OCI-LY1 (cell line): Measurements from ENCODE around the gene UTP11.

Experiments used
- H2AFZ ChIP-seq: fragments of 200-600 bp; sonication (generic), shearing (Covaris generic); 2 replicates; pipeline ENCODE4 v1.6.0; 2014; ENCODE audit warnings: antibody characterized with exemption, mild to moderate bottlenecking, low read length
- H3F3A ChIP-seq: fragments of 200-600 bp; sonication (generic), shearing (Covaris generic); 2 replicates; pipeline ENCODE4 v1.6.0; 2014; ENCODE audit warnings: mild to moderate bottlenecking, antibody characterized with exemption, low read length, moderate library complexity; ENCODE audit not compliant: insufficient read depth
- H3K27ac ChIP-seq: fragments of 200-600 bp; sonication (generic); 2 replicates; pipeline ENCODE4 v1.5.1; 2014; ENCODE audit warnings: low read length, mixed run types, mild to moderate bottlenecking, low read depth; ENCODE audit not compliant: poor library complexity, severe bottlenecking
- H3K27me3 ChIP-seq: fragments of 200-600 bp; sonication (generic); 2 replicates; pipeline ENCODE4 v1.6.0; 2014; ENCODE audit warnings: antibody characterized with exemption, mild to moderate bottlenecking, low read length, moderate library complexity; ENCODE audit not compliant: insufficient read depth
- H3K36me3 ChIP-seq: fragments of 200-600 bp; sonication (generic); 2 replicates; pipeline ENCODE4 v1.6.1; 2014; ENCODE audit warnings: mild to moderate bottlenecking, antibody characterized with exemption, low read length, moderate library complexity, mixed read lengths; ENCODE audit not compliant: insufficient read depth
- H3K4me1 ChIP-seq: fragments of 200-600 bp; sonication (generic); 2 replicates; pipeline ENCODE4 v1.5.1; 2014; ENCODE audit warnings: mild to moderate bottlenecking, low read length, moderate library complexity; ENCODE audit not compliant: insufficient read depth, severe bottlenecking
- H3K4me2 ChIP-seq: fragments of 200-600 bp; sonication (generic), shearing (Covaris generic); 2 replicates; pipeline ENCODE4 v1.6.1; 2014; ENCODE audit warnings: low read length
- H3K4me3 ChIP-seq: fragments of 200-600 bp; sonication (generic); 2 replicates; pipeline ENCODE4 v1.5.1; 2014; ENCODE audit warnings: low read length, low read depth, mild to moderate bottlenecking, mixed read lengths; ENCODE audit not compliant: poor library complexity, severe bottlenecking
- H3K79me2 ChIP-seq: fragments of 200-600 bp; shearing (Covaris generic); 2 replicates; pipeline ENCODE4 v1.6.1; 2016; ENCODE audit warnings: mixed run types, low read length, mixed read lengths; ENCODE audit not compliant: insufficient read depth
- H3K9ac ChIP-seq: fragments of 200-600 bp; sonication (generic), shearing (Covaris generic); 2 replicates; pipeline ENCODE4 v1.6.1; 2014; ENCODE audit warnings: mild to moderate bottlenecking, low read length, mixed read lengths
- H3K9me2 ChIP-seq: fragments of 200-600 bp; sonication (generic), shearing (Covaris generic); 2 replicates; pipeline ENCODE4 v1.6.1; 2014; ENCODE audit warnings: low read depth, mild to moderate bottlenecking, low read length, mixed read lengths
- H3K9me3 ChIP-seq: fragments of 200-600 bp; shearing (Covaris generic); 2 replicates; pipeline ENCODE4 v1.6.1; 2014; ENCODE audit warnings: low read length, mixed read lengths
- H4K20me1 ChIP-seq: fragments of 200-600 bp; sonication (generic), shearing (Covaris generic); 2 replicates; pipeline ENCODE4 v1.6.0; 2016; ENCODE audit warnings: mild to moderate bottlenecking, low read length; ENCODE audit not compliant: insufficient read depth
- CTCF ChIP-seq: fragments of 200-600 bp; sonication (generic), shearing (Covaris generic); IDR thresholded peaks from 2 replicates; pipeline ENCODE4 v1.5.1; 2017; ENCODE audit warnings: mild to moderate bottlenecking, antibody characterized with exemption, low read length, moderate library complexity, mixed read lengths
- EZH2 ChIP-seq: fragments of 200-600 bp; sonication (generic), shearing (Covaris generic); IDR thresholded peaks from 2 replicates; pipeline ENCODE4 v1.8.0; 2017; ENCODE audit warnings: borderline replicate concordance, mixed run types, mild to moderate bottlenecking, antibody characterized with exemption, low read length, moderate library complexity, mixed read lengths

The UTP11 gene

GRCh38 chr1:38022810-38023209 is 10.3 kb downstream of the UTP11 start:
- Histone ChIP-seq H3K27me3 (no peaks in the 10 kb centered on the region), H4K20me1 (no peaks in the 10 kb centered on the region), H3K9me3 (no peaks in the 10 kb centered on the region), H3K4me2 (no peak overlapping the region), H3K36me3 (peaks cover 82% of the 10 kb centered on the region), H3K9ac (no peak overlapping the region), H2AFZ (no peak overlapping the region), H3K4me3 (no peak overlapping the region), H3K9me2 (no peaks in the 10 kb centered on the region), H3F3A (no peaks in the 10 kb centered on the region; the same call in 1 of the 2 replicates), H3K4me1 (no peaks in the 10 kb centered on the region), H3K27ac (no peak overlapping the region), H3K79me2 (no peaks in the 10 kb centered on the region)
- TF ChIP-seq EZH2 = no peak

- H3K27ac ChIP-seq = no peak overlapping the region
- H3K9ac ChIP-seq = no peak overlapping the region
- H3K9me2 ChIP-seq = no peaks in the 10 kb centered on the region
- H3K27me3 ChIP-seq = no peaks in the 10 kb centered on the region
- no peak overlapping the region for H3K4me3 ChIP-seq
- no peak overlapping the region for H3K4me2 ChIP-seq
- H3K36me3 ChIP-seq = peaks cover 60% of the 10 kb centered on the region
- H3K4me1 ChIP-seq = no peaks in the 10 kb centered on the region
- H4K20me1 ChIP-seq = no peaks in the 10 kb centered on the region
- no peaks in the 10 kb centered on the region; the same call in 1 of the 2 replicates for H3F3A ChIP-seq
- no peaks in the 10 kb centered on the region for H3K9me3 ChIP-seq
- no peak overlapping the region for H2AFZ ChIP-seq
- no peak for TF ChIP-seq CTCF
- TF ChIP-seq EZH2 = no peak
- H3K79me2 ChIP-seq = no peaks in the 10 kb centered on the region
These were observed 12.7 kb downstream of the UTP11 start for GRCh38 chr1:38025233-38025632.

GRCh38 chr1:38025664-38026063 is 13.1 kb downstream of the UTP11 start:
- no peak overlapping the region for H2AFZ ChIP-seq
- H3K36me3 ChIP-seq = peaks cover 55% of the 10 kb centered on the region
- no peaks in the 10 kb centered on the region for H3K4me1 ChIP-seq
- no peak for TF ChIP-seq EZH2
- no peak for TF ChIP-seq CTCF
- no peaks in the 10 kb centered on the region; the same call in 1 of the 2 replicates for H3F3A ChIP-seq
- H3K9ac ChIP-seq = no peak overlapping the region
- no peaks in the 10 kb centered on the region for H3K27me3 ChIP-seq
- H3K9me3 ChIP-seq = no peaks in the 10 kb centered on the region
- no peaks in the 10 kb centered on the region for H4K20me1 ChIP-seq
- H3K9me2 ChIP-seq = no peaks in the 10 kb centered on the region
- H3K79me2 ChIP-seq = no peaks in the 10 kb centered on the region
- H3K4me2 ChIP-seq = no peak overlapping the region
- no peak overlapping the region for H3K27ac ChIP-seq
- no peak overlapping the region for H3K4me3 ChIP-seq

- Histone ChIP-seq H3K4me1 (no peaks in the 10 kb centered on the region), H3K4me3 (no peak overlapping the region), H3K36me3 (peaks cover 47% of the 10 kb centered on the region), H4K20me1 (no peaks in the 10 kb centered on the region), H3K9me2 (no peaks in the 10 kb centered on the region), H3K9me3 (no peaks in the 10 kb centered on the region), H3K27ac (no peak overlapping the region), H3K4me2 (no peak overlapping the region), H2AFZ (no peak overlapping the region), H3K9ac (no peak overlapping the region), H3K27me3 (no peaks in the 10 kb centered on the region), H3K79me2 (no peaks in the 10 kb centered on the region), H3F3A (no peaks in the 10 kb centered on the region; the same call in 1 of the 2 replicates)
- TF ChIP-seq EZH2 = no peak
- peak; percentile 35; the same call in 1 of the 2 replicates for TF ChIP-seq CTCF
These were observed 14.2 kb downstream of the UTP11 start for GRCh38 chr1:38026592-38027200.
